GM12874 (cell line): ENCODE measurements around the gene ZMYM1.

Source experiments
- TF ChIP-seq, protein P1 (sequence below): IDR thresholded peaks from 2 replicates; pipeline ENCODE4 v1.5.1; 2011; ENCODE audit warnings: low read depth, mild to moderate bottlenecking, control low read depth, low read length, moderate library complexity; ENCODE audit not compliant: insufficient read depth

Gene ZMYM1

DNA sequence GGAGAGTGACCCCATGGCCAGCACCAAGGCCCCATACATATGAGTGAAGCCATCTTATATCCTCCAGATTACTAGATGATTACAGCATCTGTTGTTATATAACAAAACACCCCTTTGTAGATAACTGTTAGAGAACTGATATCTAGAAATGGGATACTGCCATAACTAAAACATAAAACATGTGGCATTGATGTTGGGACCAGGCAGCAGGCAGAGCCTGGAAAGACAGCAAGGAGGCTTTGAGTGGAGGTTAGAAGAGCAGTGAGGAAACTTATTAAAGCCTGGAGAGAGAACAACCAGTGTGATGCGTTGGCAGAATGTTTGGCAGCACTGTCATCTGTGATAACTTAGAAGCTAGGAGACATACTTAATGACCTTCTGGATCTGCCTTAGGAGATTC lies 42.0 kb upstream of the ZMYM1 start:
- TF ChIP-seq, protein P1, sequence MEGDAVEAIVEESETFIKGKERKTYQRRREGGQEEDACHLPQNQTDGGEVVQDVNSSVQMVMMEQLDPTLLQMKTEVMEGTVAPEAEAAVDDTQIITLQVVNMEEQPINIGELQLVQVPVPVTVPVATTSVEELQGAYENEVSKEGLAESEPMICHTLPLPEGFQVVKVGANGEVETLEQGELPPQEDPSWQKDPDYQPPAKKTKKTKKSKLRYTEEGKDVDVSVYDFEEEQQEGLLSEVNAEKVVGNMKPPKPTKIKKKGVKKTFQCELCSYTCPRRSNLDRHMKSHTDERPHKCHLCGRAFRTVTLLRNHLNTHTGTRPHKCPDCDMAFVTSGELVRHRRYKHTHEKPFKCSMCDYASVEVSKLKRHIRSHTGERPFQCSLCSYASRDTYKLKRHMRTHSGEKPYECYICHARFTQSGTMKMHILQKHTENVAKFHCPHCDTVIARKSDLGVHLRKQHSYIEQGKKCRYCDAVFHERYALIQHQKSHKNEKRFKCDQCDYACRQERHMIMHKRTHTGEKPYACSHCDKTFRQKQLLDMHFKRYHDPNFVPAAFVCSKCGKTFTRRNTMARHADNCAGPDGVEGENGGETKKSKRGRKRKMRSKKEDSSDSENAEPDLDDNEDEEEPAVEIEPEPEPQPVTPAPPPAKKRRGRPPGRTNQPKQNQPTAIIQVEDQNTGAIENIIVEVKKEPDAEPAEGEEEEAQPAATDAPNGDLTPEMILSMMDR = no peak

DNA sequence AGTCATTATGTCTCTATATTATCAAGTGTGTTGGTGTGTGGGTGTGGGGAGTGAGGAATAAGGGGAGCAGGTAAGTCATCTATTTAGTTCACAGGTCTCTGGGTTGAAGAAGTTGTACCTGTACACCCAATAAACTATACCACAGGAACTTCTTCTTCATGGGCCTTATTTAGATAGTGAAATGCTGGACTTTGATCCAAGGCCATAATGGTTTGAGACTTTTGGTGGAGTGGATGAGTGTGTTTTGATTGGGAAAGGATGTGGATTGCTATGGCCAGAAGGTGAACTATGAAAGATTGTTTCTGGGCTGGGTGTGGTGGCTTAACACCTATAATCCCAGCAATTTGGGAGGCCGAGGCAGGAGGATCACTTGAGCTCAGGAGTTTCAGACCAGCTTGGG lies 40.5 kb upstream of the ZMYM1 start:
- TF ChIP-seq, protein P1 = no peak

DNA sequence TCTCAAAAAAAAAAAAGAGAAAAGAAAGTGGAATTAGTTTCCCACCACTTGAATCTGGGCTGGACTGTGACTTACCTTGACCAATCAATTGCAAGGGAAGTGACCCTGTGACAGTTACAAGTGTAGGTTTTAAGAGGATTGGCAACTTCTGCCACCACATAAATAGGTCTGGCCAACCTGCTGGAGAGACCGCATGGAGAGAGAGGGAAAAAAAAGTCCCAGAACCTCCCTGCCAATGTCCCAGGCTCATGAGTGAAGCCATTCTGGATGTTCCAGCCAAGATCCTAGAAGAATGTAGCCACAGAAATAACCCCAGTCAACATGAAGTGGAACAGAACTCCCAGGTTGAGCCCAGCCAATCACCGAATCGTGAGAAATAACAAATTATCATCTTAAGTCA lies 35.7 kb upstream of the ZMYM1 start:
- TF ChIP-seq, protein P1 = no peak

DNA sequence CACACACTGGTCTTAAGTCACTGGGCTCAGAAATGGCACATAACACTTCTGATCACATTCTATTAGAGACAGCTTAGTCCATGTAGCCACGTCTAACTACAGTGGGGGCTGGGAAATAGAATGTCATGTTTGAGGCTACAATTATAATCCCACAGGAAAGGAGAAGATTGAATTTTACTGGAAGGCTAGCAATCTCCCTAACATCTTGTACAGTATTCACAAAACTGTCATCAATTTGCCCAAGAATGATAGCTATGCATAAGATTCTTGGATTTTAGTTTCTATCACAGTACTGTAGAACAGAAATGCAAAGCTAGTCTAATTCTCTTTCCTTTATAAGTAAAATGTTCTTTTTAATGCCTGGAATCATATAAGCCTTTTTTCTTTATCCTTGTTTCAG lies 34.8 kb upstream of the ZMYM1 start:
- TF ChIP-seq, protein P1 = no peak

DNA sequence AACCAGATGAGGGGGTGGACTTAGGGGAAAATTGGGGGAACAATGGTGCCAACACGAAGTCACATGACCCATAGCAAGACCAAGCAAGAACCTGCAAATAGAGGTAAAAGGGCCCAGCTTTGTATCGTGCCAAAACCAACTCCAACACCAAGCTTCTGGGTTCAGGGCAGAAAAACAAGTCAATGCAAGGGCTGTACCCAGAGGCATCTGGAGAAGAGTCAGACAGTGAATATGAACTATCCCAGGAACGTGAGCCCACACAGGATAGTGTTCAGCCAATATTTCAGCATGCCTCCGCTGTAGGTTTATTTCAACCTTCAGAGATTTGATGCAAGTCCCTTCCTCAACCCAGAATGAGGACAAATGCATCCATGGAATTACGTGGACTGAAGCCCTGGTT lies 32.5 kb upstream of the ZMYM1 start:
- TF ChIP-seq, protein P1 = no peak

DNA sequence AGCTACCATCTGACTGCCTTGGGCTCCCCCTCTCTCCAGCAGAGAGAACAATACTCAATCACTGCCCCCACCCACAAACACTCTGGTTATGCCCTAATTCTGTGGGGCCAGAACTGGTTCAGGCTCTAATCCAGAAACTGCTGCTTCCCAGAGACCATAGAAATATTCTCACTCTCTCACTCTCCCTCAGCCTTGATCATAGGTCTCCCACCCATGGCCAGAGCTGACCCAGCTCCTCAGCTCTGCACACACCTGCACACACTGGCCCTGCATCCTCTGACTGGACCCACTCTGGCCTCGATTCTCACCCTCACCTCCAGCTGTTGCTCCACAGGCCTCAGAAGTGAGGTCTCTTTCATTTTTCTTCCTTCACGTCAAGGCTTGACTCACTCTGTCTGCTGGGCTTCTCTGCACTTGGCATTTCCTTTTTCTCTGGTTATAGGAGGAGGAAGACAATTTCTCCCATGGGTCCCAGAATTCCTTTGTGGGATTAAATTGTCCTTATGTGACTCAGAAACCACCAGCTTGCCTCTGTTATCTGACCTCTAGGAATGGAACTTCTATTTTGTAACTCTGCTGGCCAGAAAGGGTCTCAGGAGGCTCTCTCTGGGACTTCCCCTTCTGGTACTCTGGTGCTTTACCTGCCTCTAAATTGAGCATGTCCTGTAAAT lies 31.9 kb upstream of the ZMYM1 start:
- TF ChIP-seq, protein P1 = no peak

DNA sequence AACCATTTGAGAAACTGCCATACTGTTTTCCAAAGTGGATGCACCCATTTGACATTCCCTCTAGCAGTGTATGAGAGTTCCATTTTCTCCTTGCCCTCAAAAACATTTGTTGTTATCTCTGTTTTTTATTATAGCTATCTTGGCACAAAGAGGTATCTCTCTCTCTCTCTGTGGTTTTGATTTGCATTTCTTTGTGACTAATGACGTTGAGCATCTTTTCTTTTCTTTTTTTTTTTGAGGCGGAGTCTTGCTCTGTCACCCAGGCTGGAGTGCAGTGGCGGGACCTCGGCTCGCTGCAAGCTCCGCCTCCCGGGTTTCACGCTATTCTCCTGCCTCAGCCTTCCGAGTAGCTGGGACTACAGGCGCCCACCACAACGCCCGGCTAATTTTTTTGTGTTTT lies 30.1 kb upstream of the ZMYM1 start:
- TF ChIP-seq, protein P1 = no peak
